HCT116 (cell line): ENCODE data around the gene NOS2. TPM values are rescaled to one million over a fixed set of nuclear protein-coding genes. Genes with fewer than 3 reads are reported as not detected.

Experiments
- ATAC-seq: fragments of 200-7000 bp; cut with Tn5 transposase; 2 replicates; pipeline ENCODE4 v1.9.1; 2020; ENCODE audit warnings: mild to moderate bottlenecking, moderate library complexity
- BruUV-seq: library from RNA; stranded (reverse); fragments of 400-500 nt; replicated peaks from 2 replicates; lab custom pipeline; 2021; lab: Mats Ljungman, UMichigan
- CTCF ChIA-PET: fragments of 300-600 bp; sonication (Branson Sonifier 250); formaldehyde crosslinking; loops from one replicate; lab custom pipeline; 2021; ENCODE audit warnings: antibody characterized with exemption; lab: Charles Lee
- POLR2A ChIA-PET: fragments of 300-600, 350-600 bp; sonication (Branson Sonifier 250); formaldehyde crosslinking; loops from one replicate; lab custom pipeline; 2021; ENCODE audit warnings: antibody characterized with exemption; lab: Charles Lee
- RAD21 ChIA-PET, 2 experiments: fragments of 300-600 bp; sonication (Branson Sonifier 250); formaldehyde crosslinking; loops; one replicate each; lab custom pipeline; 2023; ENCODE audit warnings: low total read pairs in 2 of 2; ENCODE audit not compliant: uncharacterized antibody in 2 of 2, unreplicated experiment in 2 of 2, low non-redundant PET in 1 of 2; lab: Charles Lee
- DNase-seq: peaks from one replicate; pipeline ENCODE4 v3.0.0-alpha.2; 2010; ENCODE audit warnings: low read depth, low spot score
- H2AFZ ChIP-seq: fragments of 200-600 bp; shearing (Covaris generic), sonication (generic); 2 replicates; pipeline ENCODE4 v1.6.1; 2017; ENCODE audit warnings: low read depth, mixed run types, mixed read lengths, antibody characterized with exemption, low read length; ENCODE audit not compliant: poor library complexity, severe bottlenecking
- H3K27ac ChIP-seq: 2 replicates; pipeline ENCODE4 v1.5.1; 2012; ENCODE audit warnings: low read depth, low read length
- H3K27me3 ChIP-seq: fragments of 200-600 bp; sonication (generic); 2 replicates; pipeline ENCODE4 v1.6.1; 2016; ENCODE audit warnings: mixed run types, low read length, mixed read lengths; ENCODE audit not compliant: insufficient read depth
- H3K36me3 ChIP-seq, 2 experiments: fragments of 200-500 bp in 1 of 2; fragments of 200-600 bp in 1 of 2; sonication (Bioruptor generic) in 1 of 2; sonication (generic) in 1 of 2; 2 replicates each; pipeline versions ENCODE4 v1.5.1 to v1.6.1; 2014 to 2016; ENCODE audit warnings: low read length in 2 of 2, inconsistent platforms in 1 of 2, mixed read lengths in 1 of 2, mixed run types in 1 of 2; ENCODE audit not compliant: insufficient read depth in 2 of 2, control insufficient read depth in 1 of 2
- H3K4me1 ChIP-seq, 2 experiments: fragments of 200-600 bp in 1 of 2; sonication (generic) in 1 of 2; 2 replicates each; pipeline versions ENCODE4 v1.5.1 to v1.6.1; 2012 to 2017; ENCODE audit warnings: low read length in 2 of 2, inconsistent platforms in 1 of 2, mild to moderate bottlenecking in 1 of 2, mixed read lengths in 1 of 2, mixed run types in 1 of 2, moderate library complexity in 1 of 2; ENCODE audit not compliant: insufficient read depth in 2 of 2, control insufficient read depth in 1 of 2
- H3K4me2 ChIP-seq: fragments of 200-600 bp; sonication (generic); 2 replicates; pipeline ENCODE4 v1.6.1; 2017; ENCODE audit warnings: mixed run types, low read length, mixed read lengths
- H3K4me3 ChIP-seq, 2 experiments: fragments of 200-600 bp in 1 of 2; sonication (generic) in 1 of 2; replicated peaks in 1 of 2; 2 replicates each; pipeline ENCODE4 v1.5.1; 2011 to 2016; ENCODE audit warnings: low read length in 2 of 2, control low read depth in 1 of 2, low read depth in 1 of 2, mild to moderate bottlenecking in 1 of 2, mixed read lengths in 1 of 2, mixed run types in 1 of 2
- H3K79me2 ChIP-seq: fragments of 200-600 bp; sonication (generic); 2 replicates; pipeline ENCODE4 v1.6.1; 2017; ENCODE audit warnings: mild to moderate bottlenecking, mixed run types, low read length, moderate library complexity, mixed read lengths; ENCODE audit not compliant: insufficient read depth
- H3K9ac ChIP-seq: fragments of 200-600 bp; sonication (generic); 2 replicates; pipeline ENCODE4 v1.6.1; 2016; ENCODE audit warnings: low read length, mixed read lengths
- H3K9me2 ChIP-seq: fragments of 200-600 bp; sonication (generic), shearing (Covaris generic); 2 replicates; pipeline ENCODE4 v1.6.1; 2017; ENCODE audit warnings: mixed run types, mild to moderate bottlenecking, moderate library complexity; ENCODE audit not compliant: insufficient read depth
- H3K9me3 ChIP-seq, 2 experiments: fragments of 200-500 bp in 1 of 2; fragments of 200-600 bp in 1 of 2; sonication (Bioruptor generic) in 1 of 2; sonication (generic) in 1 of 2; 2 replicates each; pipeline ENCODE4 v1.6.1; 2014 to 2017; ENCODE audit warnings: low read length in 2 of 2, mixed read lengths in 2 of 2, inconsistent platforms in 1 of 2, low read depth in 1 of 2, mild to moderate bottlenecking in 1 of 2, mixed run types in 1 of 2, moderate library complexity in 1 of 2; ENCODE audit not compliant: control insufficient read depth in 1 of 2, insufficient read depth in 1 of 2
- H4K20me1 ChIP-seq: fragments of 200-600 bp; sonication (generic), shearing (Covaris generic); 2 replicates; pipeline ENCODE4 v1.6.1; 2017; ENCODE audit warnings: mixed run types, mild to moderate bottlenecking, moderate library complexity; ENCODE audit not compliant: insufficient read depth
- POLR2A ChIP-seq: IDR thresholded peaks from 2 replicates; pipeline ENCODE4 v1.7.0; 2011; ENCODE audit warnings: borderline replicate concordance; ENCODE audit not compliant: insufficient read depth, insufficient read length; ENCODE audit errors: extremely low read depth
- RAD21 ChIP-seq: IDR thresholded peaks from 2 replicates; pipeline ENCODE4 v1.6.1; 2012; ENCODE audit warnings: low read depth, mild to moderate bottlenecking
- REST ChIP-seq: IDR thresholded peaks from 2 replicates; pipeline ENCODE4 v1.6.1; 2012; ENCODE audit warnings: low read depth
- YY1 ChIP-seq: IDR thresholded peaks from 2 replicates; pipeline ENCODE4 v1.6.1; 2011; ENCODE audit warnings: low read length, low read depth, moderate library complexity, mild to moderate bottlenecking; ENCODE audit not compliant: insufficient replicate concordance; ENCODE audit errors: extremely low read depth
- ZNF274 ChIP-seq: fragments of 200-500 bp; sonication (Bioruptor generic); IDR thresholded peaks from 2 replicates; pipeline ENCODE4 v1.6.1; 2014; ENCODE audit warnings: mild to moderate bottlenecking, low read depth, low read length, inconsistent platforms
- intact Hi-C: fragments of 100-400 bp; cut with micrococcal nuclease; formaldehyde crosslinking; loops from 2 replicates; pipeline ENCODE4 v1.10.0; 2022
- total RNA-seq: library from RNA; stranded (reverse); gene quantifications from one replicate; pipeline ENCODE4 v1.2.1, GENCODE V29; 2021; ENCODE audit not compliant: unreplicated experiment
- TF ChIP-seq, protein P1 (sequence below), 3 experiments: fragments of 200-600 bp in 1 of 3; sonication (generic) in 1 of 3; IDR thresholded peaks in 2 of 3; conservative IDR thresholded peaks in 1 of 3; 2 replicates each; pipeline ENCODE4 v1.5.1; 2012 to 2017; ENCODE audit warnings: low read depth in 2 of 3, low read length in 2 of 3, antibody characterized with exemption in 1 of 3, borderline replicate concordance in 1 of 3, control low read depth in 1 of 3, mild to moderate bottlenecking in 1 of 3, mixed read lengths in 1 of 3, mixed run types in 1 of 3, moderate library complexity in 1 of 3; ENCODE audit not compliant: insufficient read depth in 1 of 3
- TF ChIP-seq, protein P2 (sequence below): IDR thresholded peaks from 2 replicates; pipeline ENCODE4 v1.6.1; 2012

Gene NOS2
- total RNA-seq, 1 experiment from 2014 or later = 0.07 TPM

DNA sequence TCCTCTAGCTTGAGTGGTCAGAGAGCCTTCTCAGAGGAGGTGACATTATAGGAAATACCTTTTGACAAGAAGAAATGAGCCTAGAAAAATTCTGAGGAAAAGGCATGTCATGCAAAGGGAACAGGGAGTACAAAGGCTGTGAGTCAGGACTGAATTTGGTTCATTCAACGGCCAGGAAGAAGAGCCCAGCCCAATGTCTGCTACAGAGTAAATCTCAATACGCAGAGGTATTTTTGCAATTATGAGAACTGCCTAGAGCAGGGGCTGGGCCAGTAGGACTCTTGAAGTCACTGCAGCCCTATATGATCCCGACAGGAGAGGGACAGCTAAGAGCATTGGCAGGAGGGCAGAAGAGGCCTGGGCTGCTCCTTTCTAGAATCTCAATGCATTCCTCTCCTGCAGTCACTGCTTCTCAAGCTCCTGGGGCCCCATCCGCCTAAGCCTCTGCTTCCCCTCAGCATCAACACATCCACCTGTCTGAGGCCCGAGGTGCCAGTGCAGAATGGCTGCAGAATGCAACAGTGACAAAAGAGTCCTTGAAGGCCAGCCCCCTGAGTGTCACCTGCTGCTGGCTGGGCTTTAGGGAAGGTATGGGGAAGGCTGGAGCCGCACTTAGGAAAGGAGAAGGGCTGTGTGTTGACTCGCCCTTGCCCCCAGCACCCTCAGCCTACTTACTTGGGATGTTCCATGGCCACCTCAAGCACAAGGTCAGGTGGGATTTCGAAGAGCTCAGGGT lies 20.1 kb downstream of the NOS2 start:
- H3K79me2 ChIP-seq = no peaks in the 10 kb centered on the region
- POLR2A ChIA-PET = no interaction called here
- H3K36me3 ChIP-seq = no peaks in the 10 kb centered on the region
- H3K4me1 ChIP-seq = peaks cover 0 to 5% of the 10 kb centered on the region in 2 experiments; a peak in 1 of 4 replicates
- H3K9me2 ChIP-seq = no peaks in the 10 kb centered on the region
- no peaks in the 10 kb centered on the region for H4K20me1 ChIP-seq
- no peak for ATAC-seq
- H3K27ac ChIP-seq = no peak overlapping the region
- H3K27me3 ChIP-seq = no peaks in the 10 kb centered on the region; the same call in 1 of the 2 replicates
- no TSS peak for BruUV-seq
- no peak for TF ChIP-seq REST
- TF ChIP-seq, all 23 proteins: peak for 0
- Histone ChIP-seq H3K9me3 (no peaks in the 10 kb centered on the region), H2AFZ (no peak overlapping the region), H3K9ac (no peak overlapping the region), H3K4me2 (no peak overlapping the region), H3K4me3 (no peak overlapping the region)
- DNase-seq = no peak
- intact Hi-C loops = no loop called here
- ChIA-PET RAD21 (no interaction called here), CTCF (interaction anchor here (1.2 to 1.6 kb wide), 2 partner anchors 25 to 113 kb away, joined by 3 to 5 read pairs; partner anchors contain the start of gene LYRM9)

GRCh38 chr17:27778183-27778582 lies 22.1 kb downstream of the NOS2 start:
- Histone ChIP-seq H3K4me2 (no peak overlapping the region), H3K36me3 (no peaks in the 10 kb centered on the region), H3K9ac (no peak overlapping the region), H3K79me2 (no peaks in the 10 kb centered on the region), H4K20me1 (no peaks in the 10 kb centered on the region), H2AFZ (no peak overlapping the region), H3K27me3 (no peaks in the 10 kb centered on the region; the same call in 1 of the 2 replicates), H3K9me3 (no peaks in the 10 kb centered on the region), H3K4me3 (no peak overlapping the region), H3K27ac (no peak overlapping the region)
- ChIA-PET POLR2A (no interaction called here), CTCF (interaction anchor here (1.7 kb wide), 1 partner anchor 102 kb away, joined by 4 read pairs; no protein-coding TSS in a partner anchor), RAD21 (no interaction called here)
- intact Hi-C loops = no loop called here
- ATAC-seq = no peak
- no TSS peak for BruUV-seq
- TF ChIP-seq, protein P1, sequence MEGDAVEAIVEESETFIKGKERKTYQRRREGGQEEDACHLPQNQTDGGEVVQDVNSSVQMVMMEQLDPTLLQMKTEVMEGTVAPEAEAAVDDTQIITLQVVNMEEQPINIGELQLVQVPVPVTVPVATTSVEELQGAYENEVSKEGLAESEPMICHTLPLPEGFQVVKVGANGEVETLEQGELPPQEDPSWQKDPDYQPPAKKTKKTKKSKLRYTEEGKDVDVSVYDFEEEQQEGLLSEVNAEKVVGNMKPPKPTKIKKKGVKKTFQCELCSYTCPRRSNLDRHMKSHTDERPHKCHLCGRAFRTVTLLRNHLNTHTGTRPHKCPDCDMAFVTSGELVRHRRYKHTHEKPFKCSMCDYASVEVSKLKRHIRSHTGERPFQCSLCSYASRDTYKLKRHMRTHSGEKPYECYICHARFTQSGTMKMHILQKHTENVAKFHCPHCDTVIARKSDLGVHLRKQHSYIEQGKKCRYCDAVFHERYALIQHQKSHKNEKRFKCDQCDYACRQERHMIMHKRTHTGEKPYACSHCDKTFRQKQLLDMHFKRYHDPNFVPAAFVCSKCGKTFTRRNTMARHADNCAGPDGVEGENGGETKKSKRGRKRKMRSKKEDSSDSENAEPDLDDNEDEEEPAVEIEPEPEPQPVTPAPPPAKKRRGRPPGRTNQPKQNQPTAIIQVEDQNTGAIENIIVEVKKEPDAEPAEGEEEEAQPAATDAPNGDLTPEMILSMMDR (IDR thresholded peaks at IDR 0.05 in 2 of 3, conservative IDR thresholded peaks at IDR 0.05 in 1 of 3; ENCODE audit: borderline replicate concordance in 1 of 3, insufficient read depth in 1 of 3, low read depth in 2 of 3, low read length in 2 of 3) = no peak
- no peak for TF ChIP-seq RAD21
- no peak for TF ChIP-seq YY1
- TF ChIP-seq, protein P2, sequence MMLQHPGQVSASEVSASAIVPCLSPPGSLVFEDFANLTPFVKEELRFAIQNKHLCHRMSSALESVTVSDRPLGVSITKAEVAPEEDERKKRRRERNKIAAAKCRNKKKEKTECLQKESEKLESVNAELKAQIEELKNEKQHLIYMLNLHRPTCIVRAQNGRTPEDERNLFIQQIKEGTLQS = no peak
- TF ChIP-seq ZNF274 = no peak
- no peak for TF ChIP-seq POLR2A
- TF ChIP-seq, all 23 proteins: peak for 0
- no peak for DNase-seq
- H3K4me1 ChIP-seq = peaks cover 0 to 5% of the 10 kb centered on the region in 2 experiments; a peak in 1 of 4 replicates
- no peaks in the 10 kb centered on the region for H3K9me2 ChIP-seq
